DND-41 (cell line): ENCODE results near the gene ANK3.

Source experiments
- ATAC-seq: fragments of 200-7000 bp; cut with Tn5 transposase; 3 replicates; pipeline ENCODE4 v1.9.1; 2021; ENCODE audit warnings: low read depth; ENCODE audit not compliant: insufficient read depth
- DNase-seq: peaks from one replicate; pipeline ENCODE4 v3.0.0-alpha.2; 2020
- H2AFZ ChIP-seq: 2 replicates; pipeline ENCODE4 v1.6.0; 2012; ENCODE audit warnings: low read depth, low read length
- H3K27ac ChIP-seq: 2 replicates; pipeline ENCODE4 v1.5.1; 2012; ENCODE audit warnings: low read length, inconsistent platforms
- H3K27me3 ChIP-seq: fragments of 200-600 bp; sonication (generic); 2 replicates; pipeline ENCODE4 v1.6.0; 2012; ENCODE audit warnings: low read length, mild to moderate bottlenecking, inconsistent platforms; ENCODE audit not compliant: insufficient read depth, poor library complexity
- H3K36me3 ChIP-seq: 2 replicates; pipeline ENCODE4 v1.5.1; 2012; ENCODE audit warnings: low read length, inconsistent platforms; ENCODE audit not compliant: insufficient read depth
- H3K4me1 ChIP-seq: 2 replicates; pipeline ENCODE4 v1.5.1; 2012; ENCODE audit warnings: mild to moderate bottlenecking, low read length; ENCODE audit not compliant: insufficient read depth
- H3K4me2 ChIP-seq: 2 replicates; pipeline ENCODE4 v1.6.0; 2012; ENCODE audit warnings: mild to moderate bottlenecking, moderate library complexity, low read length, inconsistent platforms; ENCODE audit not compliant: insufficient read depth
- H3K4me3 ChIP-seq, 2 experiments: fragments of 200-600 bp in 1 of 2; shearing (Covaris generic) in 1 of 2; 2 replicates each; pipeline ENCODE4 v1.5.1; 2012 to 2016; ENCODE audit warnings: inconsistent platforms in 2 of 2, low read length in 2 of 2, mild to moderate bottlenecking in 2 of 2, low read depth in 1 of 2, moderate library complexity in 1 of 2
- H3K79me2 ChIP-seq: 2 replicates; pipeline ENCODE4 v1.6.0; 2012; ENCODE audit warnings: low read length, inconsistent platforms; ENCODE audit not compliant: insufficient read depth
- H3K9ac ChIP-seq: 2 replicates; pipeline ENCODE4 v1.6.0; 2012; ENCODE audit warnings: low read depth, mild to moderate bottlenecking, inconsistent platforms, low read length, moderate library complexity
- H3K9me3 ChIP-seq: 2 replicates; pipeline ENCODE4 v1.5.1; 2012; ENCODE audit warnings: low read length, moderate library complexity, mild to moderate bottlenecking, inconsistent platforms; ENCODE audit not compliant: insufficient read depth, severe bottlenecking
- H4K20me1 ChIP-seq: 2 replicates; pipeline ENCODE4 v1.6.0; 2012; ENCODE audit warnings: low read length; ENCODE audit not compliant: insufficient read depth
- CTCF ChIP-seq: IDR thresholded peaks from 2 replicates; pipeline ENCODE4 v1.5.1; 2012; ENCODE audit warnings: borderline replicate concordance, low read length, moderate library complexity, mild to moderate bottlenecking; ENCODE audit not compliant: poor library complexity, severe bottlenecking; ENCODE audit errors: extremely low read depth
- EZH2 ChIP-seq: IDR thresholded peaks from 3 replicates; pipeline ENCODE4 v1.6.1; 2012; ENCODE audit warnings: borderline replicate concordance, low read depth, mild to moderate bottlenecking, moderate library complexity, low read length, inconsistent platforms; ENCODE audit not compliant: severe bottlenecking

ANK3 gene

DNA sequence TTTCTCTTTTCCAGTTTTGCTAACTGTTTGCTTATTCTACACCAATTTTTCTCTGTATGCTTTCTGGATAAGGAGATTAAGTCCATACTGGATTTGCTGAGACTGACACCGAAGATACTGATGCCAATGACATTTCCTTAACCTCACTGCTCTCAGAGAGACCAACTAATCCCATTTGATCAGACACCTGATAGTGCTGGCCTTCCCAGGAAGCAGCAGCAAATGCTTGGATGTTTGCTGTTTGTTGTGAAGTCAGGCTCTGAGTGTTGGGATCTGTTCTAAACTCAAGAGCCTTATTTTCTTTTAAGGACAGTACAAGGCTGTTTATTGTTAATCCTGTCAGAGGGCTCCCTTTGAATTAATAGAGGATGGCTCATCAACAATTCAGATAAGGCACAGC is 143.3 kb downstream of the ANK3 start:
- Histone ChIP-seq H3K36me3 (no peaks in the 10 kb centered on the region), H3K79me2 (no peaks in the 10 kb centered on the region), H3K27me3 (no peaks in the 10 kb centered on the region), H4K20me1 (no peaks in the 10 kb centered on the region), H2AFZ (no peak overlapping the region), H3K4me3 (no peak overlapping the region), H3K9ac (no peak overlapping the region), H3K9me3 (no peaks in the 10 kb centered on the region), H3K27ac (no peak overlapping the region), H3K4me2 (no peak overlapping the region), H3K4me1 (no peaks in the 10 kb centered on the region)
- no peak for TF ChIP-seq EZH2
- TF ChIP-seq CTCF, result no peak
- no peak for DNase-seq
- no peak for ATAC-seq

GRCh38 chr10:60239228-60239627 is 150.4 kb downstream of the ANK3 start:
- Histone ChIP-seq H3K27ac (no peak overlapping the region), H2AFZ (no peak overlapping the region), H3K9ac (no peak overlapping the region), H4K20me1 (no peaks in the 10 kb centered on the region), H3K4me1 (no peaks in the 10 kb centered on the region), H3K9me3 (no peaks in the 10 kb centered on the region), H3K4me3 (no peak overlapping the region), H3K36me3 (no peaks in the 10 kb centered on the region), H3K4me2 (no peak overlapping the region), H3K79me2 (no peaks in the 10 kb centered on the region), H3K27me3 (no peaks in the 10 kb centered on the region)
- DNase-seq (no peak), ATAC-seq (no peak)
- no peak for TF ChIP-seq CTCF
- TF ChIP-seq EZH2, result no peak

GRCh38 chr10:60238759-60239100 is 150.9 kb downstream of the ANK3 start:
- Histone ChIP-seq H3K9me3 (no peaks in the 10 kb centered on the region), H3K4me3 (no peak overlapping the region), H3K4me2 (no peak overlapping the region), H3K36me3 (no peaks in the 10 kb centered on the region), H3K4me1 (no peaks in the 10 kb centered on the region), H3K79me2 (no peaks in the 10 kb centered on the region), H4K20me1 (no peaks in the 10 kb centered on the region), H3K27me3 (no peaks in the 10 kb centered on the region), H3K27ac (no peak overlapping the region), H2AFZ (no peak overlapping the region), H3K9ac (no peak overlapping the region)
- no peak for TF ChIP-seq CTCF
- TF ChIP-seq EZH2, result no peak
- DNase-seq, result no peak
- ATAC-seq, result no peak
